T-helper 2 cell (primary cell): ENCODE measurements around the gene ITPA.
"Not testable (repeated sequence)": the region's sequence is repeated elsewhere in the genome, so short reads cannot be mapped to it uniquely, and the experiment has no call there.

Experiments
- DNase-seq, 5 experiments: peaks; one replicate each; pipeline versions ENCODE4 v3.0.0 to v3.0.0-alpha.2; 2012 to 2022

Gene ITPA

GRCh38 chr20:3173610-3174441, 35.5 kb upstream of the ITPA start:
- DNase-seq = peak in 4 of 5 experiments; percentile 85 to 89 (median 86)

GRCh38 chr20:3174442-3175261, 34.6 kb upstream of the ITPA start:
- no peak for DNase-seq

GRCh38 chr20:3175270-3175669, 34.0 kb upstream of the ITPA start:
- DNase-seq = no peak

GRCh38 chr20:3177746-3178485, 31.4 kb upstream of the ITPA start:
- no peak for DNase-seq

- DNase-seq = no peak
Observed at GRCh38 chr20:3180319-3180718, 29.0 kb upstream of the ITPA start.

- DNase-seq = no peak
Observed at GRCh38 chr20:3181270-3181669, 28.0 kb upstream of the ITPA start.

- not testable (repeated sequence) for DNase-seq
Observed at GRCh38 chr20:3182429-3182828, 26.9 kb upstream of the ITPA start.

GRCh38 chr20:3183896-3184612, 25.2 kb upstream of the ITPA start:
- no peak for DNase-seq

- DNase-seq = not testable (repeated sequence)
Observed at GRCh38 chr20:3187861-3188260, 21.4 kb upstream of the ITPA start.

GRCh38 chr20:3188823-3189413, 20.4 kb upstream of the ITPA start:
- no peak for DNase-seq

GRCh38 chr20:3189561-3190131, 19.7 kb upstream of the ITPA start:
- DNase-seq = no peak

GRCh38 chr20:3190681-3191111, 18.6 kb upstream of the ITPA start:
- DNase-seq = no peak

GRCh38 chr20:3192226-3193015, 16.9 kb upstream of the ITPA start:
- DNase-seq = no peak

GRCh38 chr20:3193806-3194616, 15.3 kb upstream of the ITPA start:
- no peak for DNase-seq

GRCh38 chr20:3194617-3195280, 14.5 kb upstream of the ITPA start:
- DNase-seq = no peak

GRCh38 chr20:3195590-3196237, 13.6 kb upstream of the ITPA start:
- no peak for DNase-seq

- DNase-seq = no peak
Observed at GRCh38 chr20:3199206-3199605, 10.1 kb upstream of the ITPA start.

GRCh38 chr20:3199976-3200755, 9.1 kb upstream of the ITPA start:
- no peak for DNase-seq
